Measurements from ENCODE around the gene GPR68.

GRCh38 chr14:91258011-91258618 is 13.6 kb upstream of the GPR68 start:
- no peak for TF ChIP-seq CTCF (IDR thresholded peaks at IDR 0.05; ENCODE audit: poor library complexity, severe bottlenecking)
- TF ChIP-seq POLR2AphosphoS5 (IDR thresholded peaks at IDR 0.05) = no peak
- no peak for TF ChIP-seq REST (IDR thresholded peaks at IDR 0.05; ENCODE audit: borderline replicate concordance)
- TF ChIP-seq TAF1 (IDR thresholded peaks at IDR 0.05; ENCODE audit: low read depth) = no peak
- no peak for TF ChIP-seq EZH2 (IDR thresholded peaks at IDR 0.05; ENCODE audit: borderline replicate concordance, insufficient read depth, low read length, poor library complexity, severe bottlenecking)
- no peak for TF ChIP-seq EP300 (conservative IDR thresholded peaks at IDR 0.05; ENCODE audit: poor library complexity, severe bottlenecking)
- TF ChIP-seq MXI1 (conservative IDR thresholded peaks at IDR 0.05; ENCODE audit: poor library complexity, severe bottlenecking) = no peak
- TF ChIP-seq RAD21 (conservative IDR thresholded peaks at IDR 0.05) = no peak

Data from neural cell (in vitro differentiated cells).